Endometrial microvascular endothelial cells (primary cell): Measurements from ENCODE around the gene CADPS. TPM values are rescaled to one million over a fixed set of nuclear protein-coding genes. Genes with fewer than 3 reads are reported as not detected.

Source experiments
- in situ Hi-C: cut with HindIII; loops from 2 replicates; pipeline ENCODE4 v1.10.0; 2017; ENCODE audit warnings: low sequenced_read_pairs, low pct_unique_long_range_greater_than_20kb; ENCODE audit errors: inconsistent ontology term
- total RNA-seq: library from RNA; depleted of rRNA; stranded (reverse); fragments of >200 nt; gene quantifications from one replicate; pipeline ENCODE4 v1.2.3, GENCODE V29; 2015; ENCODE audit errors: inconsistent ontology term

The CADPS gene
- total RNA-seq, 1 donor from 2014 or later = not detected

GRCh38 chr3:62378921-62379320 lies 496.3 kb downstream of the CADPS start:
- in situ Hi-C loops = no loop called here

GRCh38 chr3:62378311-62378789 lies 496.9 kb downstream of the CADPS start:
- in situ Hi-C loops = no loop called here

- in situ Hi-C loops = no loop called here
These were observed 498.0 kb downstream of the CADPS start for GRCh38 chr3:62376906-62377877.

DNA sequence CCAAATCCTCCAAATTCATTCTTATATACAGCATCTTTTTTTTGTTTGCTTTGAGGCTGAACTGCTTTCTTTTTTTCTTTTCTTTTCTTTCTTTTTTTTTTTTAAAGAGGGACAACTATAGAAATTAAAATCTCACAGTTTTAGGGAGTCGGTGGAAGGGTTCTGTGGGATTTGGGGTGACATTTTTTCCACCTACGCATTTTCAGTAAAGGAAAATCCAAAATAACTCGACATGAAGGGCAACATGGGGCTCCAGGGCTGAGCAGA lies 498.8 kb downstream of the CADPS start:
- in situ Hi-C loops = no loop called here

GRCh38 chr3:62375655-62376453 lies 499.4 kb downstream of the CADPS start:
- in situ Hi-C loops = no loop called here

DNA sequence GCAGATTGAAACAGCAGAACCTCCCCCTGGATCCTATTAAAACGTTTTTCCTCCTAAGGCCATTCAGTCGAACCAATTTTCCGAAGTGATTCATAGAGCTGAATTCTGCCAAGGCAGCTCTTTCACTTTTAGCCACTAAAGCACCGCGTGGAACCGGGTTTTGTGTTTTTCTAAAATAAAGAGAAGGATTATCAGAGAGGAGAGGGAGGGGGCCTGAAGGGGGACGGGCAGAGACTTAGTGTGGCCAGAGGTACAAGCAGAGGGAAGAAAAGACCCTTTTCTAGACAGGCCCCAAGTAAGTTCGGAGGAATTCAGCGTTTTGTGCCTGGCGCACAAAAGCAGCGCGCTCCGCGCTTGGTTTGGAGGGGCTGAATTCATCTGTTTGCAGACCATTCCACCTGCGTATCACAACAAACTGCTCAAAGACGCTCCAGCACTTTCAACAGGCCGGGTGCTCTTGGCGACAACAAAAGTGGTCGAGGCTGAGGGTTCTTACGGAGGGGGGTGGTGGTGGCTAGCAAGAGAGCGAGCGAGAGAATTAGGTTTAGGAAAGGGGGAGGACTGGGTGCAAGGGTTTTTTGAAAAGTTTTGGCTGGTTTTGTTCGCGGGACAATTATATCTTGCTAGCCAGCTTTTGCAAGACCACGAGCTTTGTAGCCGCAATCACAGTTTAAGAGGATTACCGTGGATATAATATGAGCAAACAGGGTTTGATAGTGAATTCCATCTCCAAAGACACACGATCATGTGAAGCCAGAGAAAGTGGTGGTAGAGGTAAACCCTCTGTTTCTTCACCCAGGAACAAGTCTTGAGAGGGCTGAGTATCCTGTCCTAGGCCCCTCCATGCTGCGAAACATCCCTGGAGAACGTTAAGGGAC lies 500.6 kb downstream of the CADPS start:
- in situ Hi-C loops = no loop called here

GRCh38 chr3:62373714-62374333 lies 501.4 kb downstream of the CADPS start:
- in situ Hi-C loops = no loop called here

- in situ Hi-C loops = no loop called here
These were observed 502.0 kb downstream of the CADPS start, which contains the start of gene FEZF2 for GRCh38 chr3:62373215-62373614. Gene FEZF2, minus strand, starts transcription at chr3:62373550. Its CDS starts 682 bp downstream, at chr3:62372868.

- in situ Hi-C loops = no loop called here
These were observed 502.6 kb downstream of the CADPS start for GRCh38 chr3:62372621-62373041.

GRCh38 chr3:62371720-62372591 lies 503.3 kb downstream of the CADPS start:
- in situ Hi-C loops = no loop called here

DNA sequence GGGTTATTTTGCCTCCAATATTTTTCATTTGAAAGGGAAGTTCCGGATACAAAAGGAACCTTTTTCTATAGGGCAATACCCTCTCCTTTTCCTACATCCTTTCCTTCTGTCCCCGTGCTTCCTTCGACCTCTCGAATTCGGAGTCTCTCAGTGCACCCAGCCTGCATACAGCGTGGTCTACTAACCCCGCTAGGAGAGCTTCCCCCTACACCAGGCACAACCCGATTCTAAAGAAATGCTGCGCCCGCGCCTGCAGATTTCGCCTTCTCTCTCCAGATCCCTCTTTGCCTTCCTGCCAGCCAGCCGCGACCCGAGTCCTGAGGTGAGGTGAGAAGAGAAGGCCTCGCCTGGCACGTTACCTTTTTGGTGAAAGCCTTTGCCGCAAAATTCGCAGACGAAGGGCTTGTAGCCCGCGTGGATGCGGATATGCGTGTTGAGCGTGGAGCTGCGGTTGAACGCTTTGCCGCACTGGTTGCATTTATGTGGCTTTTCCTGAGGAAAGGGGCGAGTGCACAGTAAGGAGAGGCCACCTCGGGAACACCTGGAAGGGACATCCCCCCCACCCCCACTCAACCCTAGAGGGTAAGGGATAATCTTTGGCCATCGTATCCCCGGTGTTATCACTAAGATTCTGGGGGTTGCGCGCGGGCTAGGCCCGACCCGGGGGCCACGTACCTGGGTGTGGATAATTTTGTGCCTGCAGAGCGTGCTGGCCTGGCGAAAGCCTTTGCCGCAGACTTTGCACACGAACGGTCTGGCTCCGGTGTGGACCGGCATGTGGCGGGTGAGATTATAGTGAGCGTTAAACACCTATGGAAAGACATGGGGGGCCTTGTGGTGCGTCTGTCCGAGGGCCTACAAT lies 504.1 kb downstream of the CADPS start:
- in situ Hi-C loops = no loop called here

- in situ Hi-C loops = no loop called here
These were observed 504.9 kb downstream of the CADPS start for GRCh38 chr3:62370112-62370857.

- in situ Hi-C loops = no loop called here
These were observed 505.8 kb downstream of the CADPS start for GRCh38 chr3:62369476-62369743.

DNA sequence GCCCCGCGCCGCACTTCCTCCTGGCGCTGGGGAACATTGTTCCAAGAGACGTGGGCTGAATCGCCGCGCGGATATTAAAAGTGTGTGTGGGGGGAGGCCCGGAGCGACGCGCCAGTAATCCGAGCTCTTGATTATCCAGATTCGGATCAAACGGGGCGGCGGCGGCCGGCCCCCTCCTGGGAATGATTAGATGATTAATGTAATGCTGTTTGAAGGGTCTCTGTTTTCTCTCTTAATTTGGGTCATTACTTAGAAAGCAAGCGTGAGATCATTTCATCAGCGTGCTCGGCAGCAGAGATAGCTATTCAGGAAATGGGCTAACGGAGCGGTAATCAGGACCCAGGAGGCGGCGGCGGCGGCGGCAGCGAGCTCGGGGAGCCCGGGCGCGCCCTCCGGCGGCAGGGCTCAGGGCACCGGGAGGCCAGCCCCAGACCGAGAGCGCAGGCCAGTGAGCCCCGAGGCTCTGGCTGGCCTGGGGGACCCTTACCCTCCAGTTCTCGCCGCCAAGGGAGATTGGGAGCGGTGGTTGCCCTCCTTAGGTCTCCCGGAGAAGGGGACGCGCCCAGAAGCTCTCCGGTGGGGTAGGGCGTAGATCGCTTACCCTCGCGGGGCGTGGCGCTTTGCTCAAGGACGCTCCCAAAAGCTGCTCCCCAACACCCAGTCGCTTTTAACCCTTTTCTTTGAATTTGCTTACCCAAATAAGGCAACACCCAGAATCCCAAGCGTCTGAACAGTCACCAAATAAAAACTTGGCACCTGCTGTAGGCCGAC lies 506.3 kb downstream of the CADPS start:
- in situ Hi-C loops = no loop called here

GRCh38 chr3:62368290-62368704 lies 506.9 kb downstream of the CADPS start:
- in situ Hi-C loops = no loop called here

GRCh38 chr3:62367763-62368195 lies 507.4 kb downstream of the CADPS start:
- in situ Hi-C loops = no loop called here
